ENCODE results near the gene JMJD6.
"Not testable (repeated sequence)": the region's sequence is repeated elsewhere in the genome, so short reads cannot be mapped to it uniquely, and the experiment has no call there.

JMJD6 gene

GRCh38 chr17:76735586-76736348 lies 9.4 kb upstream of the JMJD6 start:
- H3K9me3 ChIP-seq (ENCODE audit: control insufficient read depth, insufficient read depth, low read length) = no peaks in the 10 kb centered on the region
- peak overlapping the region; percentile 99 for H3K4me3 ChIP-seq (ENCODE audit: low read depth, low read length)
- H3K27ac ChIP-seq (ENCODE audit: low read depth, low read length) = peak overlapping the region; percentile 97
- peak overlapping the region; percentile 100 for H3K9ac ChIP-seq (ENCODE audit: low read depth, low read length)
- H3K27me3 ChIP-seq (ENCODE audit: control insufficient read depth, insufficient read depth, low read length) = no peaks in the 10 kb centered on the region
- H3K4me1 ChIP-seq (ENCODE audit: control insufficient read depth, insufficient read depth, low read length) = peaks cover 19% of the 10 kb centered on the region
- H3K36me3 ChIP-seq (ENCODE audit: control insufficient read depth, insufficient read depth, low read length) = peaks cover 50% of the 10 kb centered on the region

- Histone ChIP-seq H3K27me3 (ENCODE audit: control insufficient read depth, insufficient read depth, low read length) (no peaks in the 10 kb centered on the region), H3K36me3 (ENCODE audit: control insufficient read depth, insufficient read depth, low read length) (peaks cover 56% of the 10 kb centered on the region), H3K9ac (ENCODE audit: low read depth, low read length) (peak overlapping the region; percentile 100), H3K27ac (ENCODE audit: low read depth, low read length) (peak overlapping the region; percentile 47), H3K4me1 (ENCODE audit: control insufficient read depth, insufficient read depth, low read length) (peaks cover 19% of the 10 kb centered on the region), H3K4me3 (ENCODE audit: low read depth, low read length) (peak overlapping the region; percentile 99), H3K9me3 (ENCODE audit: control insufficient read depth, insufficient read depth, low read length) (no peaks in the 10 kb centered on the region)
Measured at GRCh38 chr17:76735006-76735405, 8.6 kb upstream of the JMJD6 start.

- Histone ChIP-seq H3K9me3 (ENCODE audit: control insufficient read depth, insufficient read depth, low read length) (no peaks in the 10 kb centered on the region), H3K36me3 (ENCODE audit: control insufficient read depth, insufficient read depth, low read length) (peaks cover 59% of the 10 kb centered on the region), H3K27ac (ENCODE audit: low read depth, low read length) (peak overlapping the region; percentile 36), H3K27me3 (ENCODE audit: control insufficient read depth, insufficient read depth, low read length) (no peaks in the 10 kb centered on the region), H3K9ac (ENCODE audit: low read depth, low read length) (peak overlapping the region; percentile 11; the same call in 1 of the 2 replicates), H3K4me1 (ENCODE audit: control insufficient read depth, insufficient read depth, low read length) (peaks cover 19% of the 10 kb centered on the region), H3K4me3 (ENCODE audit: low read depth, low read length) (peak overlapping the region; percentile 99)
Measured at GRCh38 chr17:76734080-76734840, 7.9 kb upstream of the JMJD6 start.

DNA sequence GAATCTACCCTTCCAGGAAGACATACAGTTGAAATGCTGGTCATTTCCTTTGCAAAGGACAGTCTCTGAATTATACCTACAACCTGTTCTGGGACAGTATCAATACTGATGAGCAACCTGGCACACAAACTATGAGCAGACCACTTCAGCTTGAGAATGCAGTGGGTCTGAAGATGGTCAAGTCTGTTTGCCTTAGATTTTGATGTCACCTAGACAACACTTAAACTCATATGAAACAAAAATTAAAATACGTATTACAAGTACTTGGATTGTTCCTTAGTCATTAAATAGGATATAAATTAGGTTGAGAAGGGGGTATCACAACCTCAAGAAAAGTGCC lies 7.2 kb upstream of the JMJD6 start:
- peaks cover 60% of the 10 kb centered on the region for H3K36me3 ChIP-seq (ENCODE audit: control insufficient read depth, insufficient read depth, low read length)
- no peaks in the 10 kb centered on the region for H3K27me3 ChIP-seq (ENCODE audit: control insufficient read depth, insufficient read depth, low read length)
- H3K9ac ChIP-seq (ENCODE audit: low read depth, low read length) = no peak overlapping the region
- peak overlapping the region; percentile 99 for H3K4me3 ChIP-seq (ENCODE audit: low read depth, low read length)
- H3K27ac ChIP-seq (ENCODE audit: low read depth, low read length) = peak overlapping the region; percentile 36
- H3K9me3 ChIP-seq (ENCODE audit: control insufficient read depth, insufficient read depth, low read length) = no peaks in the 10 kb centered on the region
- peaks cover 15% of the 10 kb centered on the region for H3K4me1 ChIP-seq (ENCODE audit: control insufficient read depth, insufficient read depth, low read length)

DNA sequence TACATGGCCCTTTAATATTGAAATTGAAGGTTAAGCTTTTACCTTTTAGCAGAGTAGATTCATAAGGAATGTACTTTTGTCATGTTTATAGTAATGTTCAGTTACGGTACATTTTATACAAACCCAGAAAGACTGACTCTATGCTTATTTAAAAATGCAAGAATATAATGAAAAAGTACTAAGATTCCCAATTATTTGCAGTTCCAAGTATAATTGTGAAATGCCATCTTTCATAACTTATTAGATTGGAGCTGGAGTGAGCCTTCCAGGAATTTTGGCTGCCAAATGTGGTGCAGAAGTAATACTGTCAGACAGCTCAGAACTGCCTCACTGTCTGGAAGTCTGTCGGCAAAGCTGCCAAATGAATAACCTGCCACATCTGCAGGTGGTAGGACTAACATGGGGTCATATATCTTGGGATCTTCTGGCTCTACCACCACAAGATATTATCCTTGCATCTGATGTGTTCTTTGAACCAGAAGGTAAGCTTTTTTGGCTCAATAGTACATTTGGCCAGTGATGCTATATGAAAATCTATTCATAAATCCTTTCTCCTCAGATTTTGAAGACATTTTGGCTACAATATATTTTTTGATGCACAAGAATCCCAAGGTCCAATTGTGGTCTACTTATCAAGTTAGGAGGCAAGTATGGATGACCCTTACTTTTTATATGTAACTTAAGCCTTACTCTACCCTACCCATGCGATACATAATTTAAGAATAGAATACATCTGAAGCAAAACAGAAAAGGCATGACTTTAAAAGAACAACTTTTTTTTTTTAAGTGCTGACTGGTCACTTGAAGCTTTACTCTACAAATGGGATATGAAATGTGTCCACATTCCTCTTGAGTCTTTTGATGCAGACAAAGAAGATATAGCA lies 6.6 kb upstream of the JMJD6 start:
- H3K27ac ChIP-seq (ENCODE audit: low read depth, low read length) = peak overlapping the region; percentile 36
- H3K9me3 ChIP-seq (ENCODE audit: control insufficient read depth, insufficient read depth, low read length) = no peaks in the 10 kb centered on the region
- no peaks in the 10 kb centered on the region for H3K27me3 ChIP-seq (ENCODE audit: control insufficient read depth, insufficient read depth, low read length)
- peaks cover 12% of the 10 kb centered on the region; the same call in 1 of the 2 replicates for H3K4me1 ChIP-seq (ENCODE audit: control insufficient read depth, insufficient read depth, low read length)
- H3K36me3 ChIP-seq (ENCODE audit: control insufficient read depth, insufficient read depth, low read length) = peaks cover 60% of the 10 kb centered on the region
- H3K4me3 ChIP-seq (ENCODE audit: low read depth, low read length) = peak overlapping the region; percentile 99; the same call in 1 of the 2 replicates
- H3K9ac ChIP-seq (ENCODE audit: low read depth, low read length) = no peak overlapping the region

DNA sequence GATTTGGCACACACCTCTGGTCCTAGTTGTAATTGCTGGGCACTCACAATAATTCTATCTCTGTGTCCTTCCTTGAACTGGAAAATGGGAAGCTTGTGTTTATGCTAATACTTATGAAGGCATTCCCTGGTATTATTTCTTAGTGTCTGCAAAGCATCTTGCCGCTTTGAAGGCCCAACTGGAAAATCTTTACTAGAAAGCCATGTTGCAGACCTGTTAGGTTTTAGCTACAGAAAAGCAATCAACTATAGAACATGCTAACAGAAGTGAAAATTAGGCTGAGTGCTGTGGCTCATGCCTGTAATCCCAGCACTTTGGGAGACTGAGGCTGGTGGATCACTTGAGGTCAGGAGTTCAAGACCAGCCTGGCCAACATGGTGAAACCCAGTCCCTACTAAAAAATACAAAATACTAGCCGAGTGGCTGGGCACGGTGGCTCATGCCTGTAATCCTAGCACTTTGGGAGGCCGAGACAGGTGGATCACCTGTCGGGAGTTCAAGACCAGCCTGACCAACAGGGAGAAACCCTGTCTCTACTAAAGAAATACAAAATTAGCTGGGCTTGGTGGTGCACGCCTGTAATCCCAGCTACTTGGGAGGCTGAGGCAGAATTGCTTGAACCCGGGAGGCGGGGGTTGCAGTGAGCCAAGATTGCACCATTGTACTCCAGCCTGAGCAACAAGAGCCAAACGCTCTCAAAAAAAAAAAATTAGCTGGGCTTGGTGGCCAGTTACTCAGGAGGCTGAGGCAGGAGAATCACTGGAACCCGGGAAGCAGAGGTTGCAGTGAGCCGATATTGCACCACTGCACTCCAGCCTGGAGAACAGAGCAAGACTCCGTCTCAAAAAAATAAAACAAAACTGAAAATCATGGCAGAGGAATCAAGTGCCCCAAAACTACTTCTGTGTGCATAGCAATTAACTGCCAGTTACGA lies 5.7 kb upstream of the JMJD6 start:
- H3K9me3 ChIP-seq (ENCODE audit: control insufficient read depth, insufficient read depth, low read length); H3K4me3 ChIP-seq (ENCODE audit: low read depth, low read length); H3K27me3 ChIP-seq (ENCODE audit: control insufficient read depth, insufficient read depth, low read length); H3K9ac ChIP-seq (ENCODE audit: low read depth, low read length): not testable (repeated sequence)
- H3K4me1 ChIP-seq (ENCODE audit: control insufficient read depth, insufficient read depth, low read length) = peaks cover 12% of the 10 kb centered on the region; the same call in 1 of the 2 replicates
- H3K36me3 ChIP-seq (ENCODE audit: control insufficient read depth, insufficient read depth, low read length) = peaks cover 60% of the 10 kb centered on the region
- H3K27ac ChIP-seq (ENCODE audit: low read depth, low read length) = peak overlapping the region; percentile 31

GRCh38 chr17:76727745-76728456 lies 1.5 kb upstream of the JMJD6 start:
- Histone ChIP-seq H3K4me1 (ENCODE audit: control insufficient read depth, insufficient read depth, low read length) (no peaks in the 10 kb centered on the region), H3K9me3 (ENCODE audit: control insufficient read depth, insufficient read depth, low read length) (no peaks in the 10 kb centered on the region), H3K36me3 (ENCODE audit: control insufficient read depth, insufficient read depth, low read length) (peaks cover 41% of the 10 kb centered on the region), H3K27ac (ENCODE audit: low read depth, low read length) (no peak overlapping the region), H3K27me3 (ENCODE audit: control insufficient read depth, insufficient read depth, low read length) (no peaks in the 10 kb centered on the region), H3K9ac (ENCODE audit: low read depth, low read length) (no peak overlapping the region), H3K4me3 (ENCODE audit: low read depth, low read length) (peak overlapping the region; percentile 99)

- no peaks in the 10 kb centered on the region for H3K4me1 ChIP-seq (ENCODE audit: control insufficient read depth, insufficient read depth, low read length)
- peak within 1 kb of the TSS; percentile 98 for H3K27ac ChIP-seq (ENCODE audit: low read depth, low read length)
- H3K9me3 ChIP-seq (ENCODE audit: control insufficient read depth, insufficient read depth, low read length) = no peaks in the 10 kb centered on the region
- H3K36me3 ChIP-seq (ENCODE audit: control insufficient read depth, insufficient read depth, low read length) = peaks cover 39% of the 10 kb centered on the region
- peak within 1 kb of the TSS; percentile 99 for H3K9ac ChIP-seq (ENCODE audit: low read depth, low read length)
- no peaks in the 10 kb centered on the region for H3K27me3 ChIP-seq (ENCODE audit: control insufficient read depth, insufficient read depth, low read length)
- H3K4me3 ChIP-seq (ENCODE audit: low read depth, low read length) = peak within 1 kb of the TSS; percentile 99
Measured at GRCh38 chr17:76726776-76727718, 641 bp upstream of the JMJD6 start, which contains the start of gene METTL23. METTL23 (plus strand) TSS chr17:76726839; CDS start chr17:76729711, 2,872 bp downstream.

All from HUES48 (cell line).